SK-N-SH treated with all-trans-retinoic acid at 6 μM for 48 hours (cell line): ENCODE measurements around the gene PPP1CA.

Experiments used
- ATAC-seq: fragments of 200-7000 bp; cut with Tn5 transposase; 3 replicates; pipeline ENCODE4 v1.9.1; 2020; ENCODE audit warnings: mild to moderate bottlenecking, moderate library complexity
- ARNTL ChIP-seq: fragments of 450-650 bp; formaldehyde crosslinking; IDR thresholded peaks from 2 replicates; pipeline ENCODE4 v1.5.0; 2020; ENCODE audit warnings: low read depth, mild to moderate bottlenecking, moderate library complexity, borderline replicate concordance
- BACH2 ChIP-seq: fragments of 250-450 bp; sonication (Bioruptor Pico); IDR thresholded peaks from 2 replicates; pipeline ENCODE4 v1.9.0; 2021; ENCODE audit warnings: mild to moderate bottlenecking, borderline replicate concordance
- CSDC2 ChIP-seq: fragments of 250-450 bp; sonication (Bioruptor Pico); IDR thresholded peaks from 2 replicates; pipeline ENCODE4 v1.5.0; 2020; ENCODE audit warnings: mild to moderate bottlenecking, moderate library complexity
- ESRRG ChIP-seq: fragments of 250-450 bp; sonication (Bioruptor Pico); IDR thresholded peaks from 2 replicates; pipeline ENCODE4 v1.6.1; 2021; ENCODE audit warnings: mild to moderate bottlenecking
- GLIS3 ChIP-seq: fragments of 250-450 bp; sonication (Bioruptor Pico); IDR thresholded peaks from 2 replicates; pipeline ENCODE4 v1.5.0; 2020; ENCODE audit warnings: mild to moderate bottlenecking, moderate library complexity
- OSR1 ChIP-seq: fragments of 250-450 bp; sonication (Bioruptor Pico); IDR thresholded peaks from 2 replicates; pipeline ENCODE4 v1.8.0; 2022; ENCODE audit warnings: moderate library complexity, mild to moderate bottlenecking, inconsistent platforms
- PPARA ChIP-seq: fragments of 250-450 bp; sonication (Bioruptor Pico); IDR thresholded peaks from 2 replicates; pipeline ENCODE4 v1.5.0; 2020; ENCODE audit warnings: mild to moderate bottlenecking, borderline replicate concordance
- RARB ChIP-seq: fragments of 250-450 bp; sonication (Bioruptor Pico); IDR thresholded peaks from 2 replicates; pipeline ENCODE4 v1.8.0; 2021; ENCODE audit warnings: mild to moderate bottlenecking, moderate library complexity
- SNAI2 ChIP-seq: fragments of 250-450 bp; sonication (Bioruptor Pico); IDR thresholded peaks from 2 replicates; pipeline ENCODE4 v1.5.0; 2020; ENCODE audit warnings: mild to moderate bottlenecking, moderate library complexity
- TCF4 ChIP-seq: fragments of 250-450 bp; sonication (Bioruptor Pico); IDR thresholded peaks from 2 replicates; pipeline ENCODE4 v1.8.0; 2021; ENCODE audit warnings: mild to moderate bottlenecking, moderate library complexity, borderline replicate concordance
- TOX ChIP-seq: fragments of 250-450 bp; sonication (Bioruptor Pico); IDR thresholded peaks from 2 replicates; pipeline ENCODE4 v1.8.0; 2021; ENCODE audit warnings: mild to moderate bottlenecking, moderate library complexity, borderline replicate concordance
- ZC3H10 ChIP-seq: fragments of 250-450 bp; sonication (Bioruptor Pico); IDR thresholded peaks from 2 replicates; pipeline ENCODE4 v1.5.1; 2021; ENCODE audit warnings: mild to moderate bottlenecking, moderate library complexity
- ZFP3 ChIP-seq: fragments of 250-450 bp; sonication (Bioruptor Pico); IDR thresholded peaks from 2 replicates; pipeline ENCODE4 v1.5.0; 2020; ENCODE audit warnings: mild to moderate bottlenecking, moderate library complexity
- ZFP30 ChIP-seq: fragments of 450-650 bp; formaldehyde crosslinking; IDR thresholded peaks from 2 replicates; pipeline ENCODE4 v1.5.0; 2022; ENCODE audit warnings: mild to moderate bottlenecking, moderate library complexity
- ZNF70 ChIP-seq: fragments of 450-650 bp; formaldehyde crosslinking; IDR thresholded peaks from 2 replicates; pipeline ENCODE4 v1.5.0; 2020; ENCODE audit warnings: mild to moderate bottlenecking, moderate library complexity
- ZNF8 ChIP-seq: fragments of 450-650 bp; formaldehyde crosslinking; IDR thresholded peaks from 2 replicates; pipeline ENCODE4 v1.5.0; 2020; ENCODE audit warnings: mild to moderate bottlenecking, moderate library complexity
- TF ChIP-seq, protein P1 (sequence below): fragments of 250-450 bp; sonication (Bioruptor Pico); IDR thresholded peaks from 2 replicates; pipeline ENCODE4 v1.5.1; 2021; ENCODE audit warnings: mild to moderate bottlenecking, moderate library complexity
- TF ChIP-seq, protein P2 (sequence below): fragments of 250-450 bp; sonication (Bioruptor Pico); IDR thresholded peaks from 2 replicates; pipeline ENCODE4 v1.5.1; 2020; ENCODE audit warnings: low read depth, mild to moderate bottlenecking, moderate library complexity
- TF ChIP-seq, protein P3 (sequence below): fragments of 250-450 bp; sonication (Bioruptor Pico); IDR thresholded peaks from 2 replicates; pipeline ENCODE4 v1.5.0; 2020; ENCODE audit warnings: mild to moderate bottlenecking, moderate library complexity
- TF ChIP-seq, protein P4 (sequence below): fragments of 250-450 bp; sonication (Bioruptor Pico); IDR thresholded peaks from 2 replicates; pipeline ENCODE4 v1.8.0; 2020; ENCODE audit warnings: mild to moderate bottlenecking, moderate library complexity, borderline replicate concordance

Gene PPP1CA

DNA sequence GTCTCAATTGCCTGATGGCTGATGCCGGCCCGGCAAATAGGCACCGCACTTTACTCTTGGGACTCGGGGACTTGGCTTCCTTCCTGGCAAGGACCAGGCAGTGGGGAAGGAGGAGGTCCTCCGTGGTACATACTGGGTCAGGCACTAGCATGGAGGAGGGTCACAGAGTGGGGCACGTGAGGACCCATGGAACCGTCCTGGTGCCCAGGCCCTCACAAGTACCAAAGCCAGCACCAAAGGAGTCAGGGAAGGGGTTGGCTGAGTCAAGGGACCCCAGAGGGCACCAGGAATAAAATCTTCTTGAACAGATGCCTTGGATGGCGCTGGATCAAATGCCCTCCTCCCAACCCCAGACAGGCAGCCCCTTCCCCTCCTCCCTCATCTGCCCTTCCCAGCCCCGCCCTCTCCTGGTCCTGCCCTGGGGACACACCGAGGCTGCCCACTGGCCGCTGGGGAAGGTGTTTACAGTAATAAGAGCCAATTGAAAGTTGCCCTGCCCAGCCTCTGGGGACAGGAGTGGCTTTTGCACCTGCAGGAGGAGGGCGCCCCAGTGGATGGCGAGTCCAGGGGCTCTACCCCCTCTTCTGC, 8.2 kb upstream of the PPP1CA start:
- no peak for ATAC-seq
- TF ChIP-seq GLIS3 (CRISPR knock-in tag) = no peak
- no peak for TF ChIP-seq SNAI2 (CRISPR knock-in tag)
- no peak for TF ChIP-seq ARNTL (CRISPR knock-in tag)
- no peak for TF ChIP-seq ZFP30 (CRISPR knock-in tag)
- TF ChIP-seq, protein P1, sequence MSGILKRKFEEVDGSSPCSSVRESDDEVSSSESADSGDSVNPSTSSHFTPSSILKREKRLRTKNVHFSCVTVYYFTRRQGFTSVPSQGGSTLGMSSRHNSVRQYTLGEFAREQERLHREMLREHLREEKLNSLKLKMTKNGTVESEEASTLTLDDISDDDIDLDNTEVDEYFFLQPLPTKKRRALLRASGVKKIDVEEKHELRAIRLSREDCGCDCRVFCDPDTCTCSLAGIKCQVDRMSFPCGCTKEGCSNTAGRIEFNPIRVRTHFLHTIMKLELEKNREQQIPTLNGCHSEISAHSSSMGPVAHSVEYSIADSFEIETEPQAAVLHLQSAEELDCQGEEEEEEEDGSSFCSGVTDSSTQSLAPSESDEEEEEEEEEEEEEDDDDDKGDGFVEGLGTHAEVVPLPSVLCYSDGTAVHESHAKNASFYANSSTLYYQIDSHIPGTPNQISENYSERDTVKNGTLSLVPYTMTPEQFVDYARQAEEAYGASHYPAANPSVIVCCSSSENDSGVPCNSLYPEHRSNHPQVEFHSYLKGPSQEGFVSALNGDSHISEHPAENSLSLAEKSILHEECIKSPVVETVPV (CRISPR knock-in tag) = no peak
- TF ChIP-seq, protein P2, sequence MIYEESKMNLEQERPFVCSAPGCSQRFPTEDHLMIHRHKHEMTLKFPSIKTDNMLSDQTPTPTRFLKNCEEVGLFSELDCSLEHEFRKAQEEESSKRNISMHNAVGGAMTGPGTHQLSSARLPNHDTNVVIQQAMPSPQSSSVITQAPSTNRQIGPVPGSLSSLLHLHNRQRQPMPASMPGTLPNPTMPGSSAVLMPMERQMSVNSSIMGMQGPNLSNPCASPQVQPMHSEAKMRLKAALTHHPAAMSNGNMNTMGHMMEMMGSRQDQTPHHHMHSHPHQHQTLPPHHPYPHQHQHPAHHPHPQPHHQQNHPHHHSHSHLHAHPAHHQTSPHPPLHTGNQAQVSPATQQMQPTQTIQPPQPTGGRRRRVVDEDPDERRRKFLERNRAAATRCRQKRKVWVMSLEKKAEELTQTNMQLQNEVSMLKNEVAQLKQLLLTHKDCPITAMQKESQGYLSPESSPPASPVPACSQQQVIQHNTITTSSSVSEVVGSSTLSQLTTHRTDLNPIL (CRISPR knock-in tag) = no peak
- no peak for TF ChIP-seq CSDC2 (CRISPR knock-in tag)
- no peak for TF ChIP-seq ESRRG (CRISPR knock-in tag)
- TF ChIP-seq ZC3H10 (CRISPR knock-in tag) = no peak
- TF ChIP-seq TOX (CRISPR knock-in tag) = no peak
- TF ChIP-seq OSR1 (CRISPR knock-in tag) = no peak
- no peak for TF ChIP-seq ZFP3 (CRISPR knock-in tag)
- TF ChIP-seq TCF4 (CRISPR knock-in tag) = no peak
- TF ChIP-seq, protein P3, sequence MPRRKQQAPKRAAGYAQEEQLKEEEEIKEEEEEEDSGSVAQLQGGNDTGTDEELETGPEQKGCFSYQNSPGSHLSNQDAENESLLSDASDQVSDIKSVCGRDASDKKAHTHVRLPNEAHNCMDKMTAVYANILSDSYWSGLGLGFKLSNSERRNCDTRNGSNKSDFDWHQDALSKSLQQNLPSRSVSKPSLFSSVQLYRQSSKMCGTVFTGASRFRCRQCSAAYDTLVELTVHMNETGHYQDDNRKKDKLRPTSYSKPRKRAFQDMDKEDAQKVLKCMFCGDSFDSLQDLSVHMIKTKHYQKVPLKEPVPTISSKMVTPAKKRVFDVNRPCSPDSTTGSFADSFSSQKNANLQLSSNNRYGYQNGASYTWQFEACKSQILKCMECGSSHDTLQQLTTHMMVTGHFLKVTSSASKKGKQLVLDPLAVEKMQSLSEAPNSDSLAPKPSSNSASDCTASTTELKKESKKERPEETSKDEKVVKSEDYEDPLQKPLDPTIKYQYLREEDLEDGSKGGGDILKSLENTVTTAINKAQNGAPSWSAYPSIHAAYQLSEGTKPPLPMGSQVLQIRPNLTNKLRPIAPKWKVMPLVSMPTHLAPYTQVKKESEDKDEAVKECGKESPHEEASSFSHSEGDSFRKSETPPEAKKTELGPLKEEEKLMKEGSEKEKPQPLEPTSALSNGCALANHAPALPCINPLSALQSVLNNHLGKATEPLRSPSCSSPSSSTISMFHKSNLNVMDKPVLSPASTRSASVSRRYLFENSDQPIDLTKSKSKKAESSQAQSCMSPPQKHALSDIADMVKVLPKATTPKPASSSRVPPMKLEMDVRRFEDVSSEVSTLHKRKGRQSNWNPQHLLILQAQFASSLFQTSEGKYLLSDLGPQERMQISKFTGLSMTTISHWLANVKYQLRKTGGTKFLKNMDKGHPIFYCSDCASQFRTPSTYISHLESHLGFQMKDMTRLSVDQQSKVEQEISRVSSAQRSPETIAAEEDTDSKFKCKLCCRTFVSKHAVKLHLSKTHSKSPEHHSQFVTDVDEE (CRISPR knock-in tag) = no peak
- no peak for TF ChIP-seq RARB (CRISPR knock-in tag)
- TF ChIP-seq BACH2 = no peak

DNA sequence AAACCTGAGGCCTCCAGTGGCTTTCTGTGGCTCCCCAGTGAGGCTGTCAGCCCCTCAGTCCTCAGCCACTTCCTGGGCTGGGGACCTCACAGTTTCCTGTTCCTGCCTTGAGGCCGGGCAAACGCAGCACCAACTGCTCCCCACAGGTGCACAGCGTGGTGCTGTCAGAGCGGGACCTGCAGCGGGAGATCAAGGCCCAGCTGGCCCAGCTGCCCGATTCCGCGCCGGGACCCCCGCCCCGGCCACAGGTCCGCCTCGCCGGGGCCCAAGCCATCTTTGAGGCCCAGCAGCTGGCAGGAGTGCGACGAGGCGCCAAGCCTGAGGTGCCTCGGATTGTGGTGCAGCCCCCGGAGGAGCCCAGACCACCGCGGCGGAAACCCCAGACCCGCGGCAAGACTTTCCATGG, 7.6 kb upstream of the PPP1CA start:
- TF ChIP-seq, protein P4, sequence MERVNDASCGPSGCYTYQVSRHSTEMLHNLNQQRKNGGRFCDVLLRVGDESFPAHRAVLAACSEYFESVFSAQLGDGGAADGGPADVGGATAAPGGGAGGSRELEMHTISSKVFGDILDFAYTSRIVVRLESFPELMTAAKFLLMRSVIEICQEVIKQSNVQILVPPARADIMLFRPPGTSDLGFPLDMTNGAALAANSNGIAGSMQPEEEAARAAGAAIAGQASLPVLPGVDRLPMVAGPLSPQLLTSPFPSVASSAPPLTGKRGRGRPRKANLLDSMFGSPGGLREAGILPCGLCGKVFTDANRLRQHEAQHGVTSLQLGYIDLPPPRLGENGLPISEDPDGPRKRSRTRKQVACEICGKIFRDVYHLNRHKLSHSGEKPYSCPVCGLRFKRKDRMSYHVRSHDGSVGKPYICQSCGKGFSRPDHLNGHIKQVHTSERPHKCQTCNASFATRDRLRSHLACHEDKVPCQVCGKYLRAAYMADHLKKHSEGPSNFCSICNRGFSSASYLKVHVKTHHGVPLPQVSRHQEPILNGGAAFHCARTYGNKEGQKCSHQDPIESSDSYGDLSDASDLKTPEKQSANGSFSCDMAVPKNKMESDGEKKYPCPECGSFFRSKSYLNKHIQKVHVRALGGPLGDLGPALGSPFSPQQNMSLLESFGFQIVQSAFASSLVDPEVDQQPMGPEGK (CRISPR knock-in tag) = no peak
- TF ChIP-seq ZC3H10 (CRISPR knock-in tag) (no peak), ZNF70 (no peak), PPARA (CRISPR knock-in tag) (no peak), ZNF8 (CRISPR knock-in tag) (no peak), OSR1 (CRISPR knock-in tag) (no peak)
- no peak for ATAC-seq

DNA sequence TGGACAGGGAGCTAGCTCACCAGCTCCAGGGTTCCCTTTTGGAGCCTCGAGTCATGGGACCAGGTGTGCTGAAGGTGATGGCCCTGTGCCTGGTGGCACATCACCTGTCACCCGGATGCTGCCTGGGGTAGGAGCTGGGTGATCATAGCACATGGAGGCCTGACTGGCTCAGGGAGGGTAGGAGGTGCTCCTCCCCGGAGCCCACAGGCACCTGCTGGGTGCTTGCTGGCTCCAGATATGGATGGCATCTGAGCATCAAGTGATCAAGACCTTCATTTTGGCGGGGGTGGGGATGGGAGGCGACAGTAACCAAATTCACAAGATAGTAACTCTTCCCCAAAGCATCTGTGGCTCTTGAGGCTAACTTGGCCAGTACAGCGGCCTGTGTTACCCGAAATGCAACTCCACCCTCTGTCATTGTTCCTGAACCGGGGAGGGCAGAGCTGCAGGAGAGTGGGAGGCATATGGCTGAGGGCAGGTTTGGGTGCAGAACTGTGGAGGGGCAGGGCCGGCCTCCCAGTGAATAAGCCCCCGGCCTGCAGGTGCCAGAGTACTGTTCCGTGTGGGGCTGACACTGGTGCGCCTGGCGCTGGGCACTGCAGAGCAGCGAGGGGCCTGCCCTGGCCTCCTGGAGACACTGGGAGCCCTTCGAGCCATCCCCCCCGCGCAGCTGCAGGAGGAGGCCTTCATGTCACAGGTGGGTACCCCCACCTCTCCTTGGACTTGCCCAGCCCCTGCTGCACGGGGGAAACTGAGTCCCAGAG, 7.0 kb upstream of the PPP1CA start:
- TF ChIP-seq GLIS3 (CRISPR knock-in tag) = no peak
- ATAC-seq = no peak

DNA sequence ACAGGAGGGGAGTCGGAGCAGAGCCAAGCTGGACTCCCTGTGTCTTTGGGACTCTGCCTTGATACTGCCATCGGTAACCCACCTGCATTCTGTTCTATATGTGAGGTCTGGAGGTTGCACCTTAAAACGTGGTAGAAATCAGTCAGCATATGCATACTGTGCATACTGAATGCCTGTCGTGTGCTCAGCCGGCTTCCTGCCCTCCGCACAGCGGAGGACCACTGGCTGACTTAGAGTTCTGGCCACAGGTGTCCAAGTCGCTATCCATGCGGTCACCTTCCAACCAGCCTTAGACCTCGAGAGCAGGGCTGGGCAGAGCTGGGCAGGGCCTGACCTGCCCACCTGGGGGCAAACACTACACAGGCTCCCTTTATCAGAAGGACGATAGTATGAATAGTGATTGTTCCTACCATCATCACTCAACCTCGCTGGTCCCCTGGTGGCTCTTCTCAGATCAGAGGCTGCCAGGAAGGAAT, 6.1 kb upstream of the PPP1CA start:
- TF ChIP-seq ZFP3 (CRISPR knock-in tag) (no peak), BACH2 (no peak)
- TF ChIP-seq, protein P2 (CRISPR knock-in tag) = no peak
- ATAC-seq = no peak
